Panc1 (cell line): ENCODE results near the gene CFAP43. TPM values are rescaled to one million over a fixed set of nuclear protein-coding genes. Genes with fewer than 3 reads are reported as not detected.

Experiments
- ATAC-seq: fragments of 200-7000 bp; cut with Tn5 transposase; 2 replicates; pipeline ENCODE4 v1.9.1; 2020; ENCODE audit warnings: mild to moderate bottlenecking, moderate library complexity
- BruUV-seq: library from RNA; stranded (reverse); fragments of 400-500 nt; replicated peaks from 2 replicates; lab custom pipeline; 2021; lab: Mats Ljungman, UMichigan
- CTCF ChIA-PET: fragments of 300-600 bp; sonication (Branson Sonifier 250); formaldehyde crosslinking; loops from one replicate; lab custom pipeline; 2022; ENCODE audit warnings: antibody characterized with exemption; lab: Charles Lee
- POLR2A ChIA-PET: fragments of 300-600 bp; sonication (Branson Sonifier 250); formaldehyde crosslinking; loops from one replicate; lab custom pipeline; 2022; ENCODE audit warnings: antibody characterized with exemption; lab: Charles Lee
- DNase-seq: peaks from one replicate; pipeline ENCODE4 v3.0.0-alpha.2; 2010; ENCODE audit warnings: low read depth, low spot score
- H3K27ac ChIP-seq: 2 replicates; pipeline ENCODE4 v1.5.1; 2011; ENCODE audit warnings: mild to moderate bottlenecking, low read length, inconsistent platforms
- H3K27me3 ChIP-seq: fragments of 200-500 bp; sonication (Bioruptor generic); 2 replicates; pipeline ENCODE4 v1.6.0; 2014; ENCODE audit warnings: low read length, inconsistent platforms; ENCODE audit not compliant: control insufficient read depth, insufficient read depth
- H3K36me3 ChIP-seq: fragments of 200-500 bp; sonication (Bioruptor generic); 2 replicates; pipeline ENCODE4 v1.5.1; 2014; ENCODE audit warnings: inconsistent platforms, mild to moderate bottlenecking, low read length, moderate library complexity; ENCODE audit not compliant: control insufficient read depth, insufficient read depth
- H3K4me1 ChIP-seq: 2 replicates; pipeline ENCODE4 v1.5.1; 2011; ENCODE audit warnings: inconsistent platforms, mild to moderate bottlenecking, low read length, moderate library complexity; ENCODE audit not compliant: control insufficient read depth, insufficient read depth
- H3K4me3 ChIP-seq, 2 experiments: 2 replicates each; pipeline ENCODE4 v1.5.1; 2011 to 2012; ENCODE audit warnings: low read depth in 2 of 2, low read length in 2 of 2, mild to moderate bottlenecking in 2 of 2, inconsistent platforms in 1 of 2, moderate library complexity in 1 of 2
- H3K9me3 ChIP-seq: fragments of 200-500 bp; sonication (Bioruptor generic); 2 replicates; pipeline ENCODE4 v1.5.1; 2014; ENCODE audit warnings: low read depth, mild to moderate bottlenecking, inconsistent platforms, low read length, moderate library complexity; ENCODE audit not compliant: control insufficient read depth, insufficient read depth
- POLR2AphosphoS5 ChIP-seq: IDR thresholded peaks from 2 replicates; pipeline ENCODE4 v1.6.1; 2012; ENCODE audit warnings: mild to moderate bottlenecking, low read depth, low read length, moderate library complexity
- SIN3A ChIP-seq: IDR thresholded peaks from 2 replicates; pipeline ENCODE4 v1.6.1; 2012; ENCODE audit warnings: low read depth, mild to moderate bottlenecking, low read length, moderate library complexity, borderline replicate concordance; ENCODE audit not compliant: insufficient read depth
- TCF7L2 ChIP-seq: IDR thresholded peaks from 2 replicates; pipeline ENCODE4 v1.6.1; 2011; ENCODE audit warnings: mild to moderate bottlenecking, low read depth, low read length, inconsistent platforms
- in situ Hi-C: cut with HindIII; loops from 2 replicates; pipeline ENCODE4 v1.10.0; 2016; ENCODE audit warnings: low sequenced_read_pairs, low pct_unique_long_range_greater_than_20kb
- intact Hi-C: fragments of 100-400 bp; cut with micrococcal nuclease; formaldehyde crosslinking; loops from one replicate; pipeline ENCODE4 v1.10.0; 2022; ENCODE audit not compliant: unreplicated experiment
- total RNA-seq: library from RNA; stranded (reverse); gene quantifications from one replicate; pipeline ENCODE4 v1.2.1, GENCODE V29; 2021; ENCODE audit not compliant: unreplicated experiment
- TF ChIP-seq, protein P1 (sequence below), 2 experiments: IDR thresholded peaks; 2 replicates each; pipeline ENCODE4 v1.6.1; 2011 to 2012; ENCODE audit warnings: low read depth in 2 of 2, control low read depth in 1 of 2, low read length in 1 of 2, mild to moderate bottlenecking in 1 of 2, moderate library complexity in 1 of 2; ENCODE audit not compliant: insufficient read depth in 1 of 2
- TF ChIP-seq, protein P2 (sequence below): fragments of 450-650 bp; IDR thresholded peaks from 2 replicates; pipeline ENCODE4 v1.5.1; 2017; ENCODE audit warnings: mild to moderate bottlenecking

The CFAP43 gene
- total RNA-seq, 1 experiment from 2014 or later, result 0.21 TPM

DNA sequence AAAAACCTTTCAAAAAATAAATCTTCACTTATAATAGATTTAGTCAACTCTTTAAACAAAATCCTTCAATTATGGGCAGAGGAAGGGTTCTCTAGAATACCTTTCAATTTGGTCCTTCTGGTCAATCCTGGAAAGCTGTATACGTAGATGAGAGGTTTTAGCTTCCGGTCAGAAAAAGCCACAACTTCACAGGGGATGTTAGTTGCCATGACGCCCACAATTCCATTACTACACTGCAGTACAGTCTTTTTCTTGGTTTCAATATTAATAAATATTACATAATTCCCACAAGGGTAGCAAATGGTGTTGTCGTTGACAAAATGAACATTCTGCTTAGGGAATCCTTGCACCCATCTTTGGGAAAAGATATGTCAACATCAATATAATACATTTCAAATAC is 1.7 kb downstream of the CFAP43 start:
- peaks cover 5% of the 10 kb centered on the region; the same call in 1 of the 2 replicates for H3K9me3 ChIP-seq
- H3K4me3 ChIP-seq, result no peak overlapping the region
- H3K36me3 ChIP-seq, result no peaks in the 10 kb centered on the region; the same call in 1 of the 2 replicates
- H3K4me1 ChIP-seq, result peaks cover 6% of the 10 kb centered on the region
- POLR2A ChIA-PET, result no interaction called here
- DNase-seq (no peak), ATAC-seq (no peak)
- no peak for TF ChIP-seq TCF7L2
- no peak for TF ChIP-seq POLR2AphosphoS5
- TF ChIP-seq, protein P1, sequence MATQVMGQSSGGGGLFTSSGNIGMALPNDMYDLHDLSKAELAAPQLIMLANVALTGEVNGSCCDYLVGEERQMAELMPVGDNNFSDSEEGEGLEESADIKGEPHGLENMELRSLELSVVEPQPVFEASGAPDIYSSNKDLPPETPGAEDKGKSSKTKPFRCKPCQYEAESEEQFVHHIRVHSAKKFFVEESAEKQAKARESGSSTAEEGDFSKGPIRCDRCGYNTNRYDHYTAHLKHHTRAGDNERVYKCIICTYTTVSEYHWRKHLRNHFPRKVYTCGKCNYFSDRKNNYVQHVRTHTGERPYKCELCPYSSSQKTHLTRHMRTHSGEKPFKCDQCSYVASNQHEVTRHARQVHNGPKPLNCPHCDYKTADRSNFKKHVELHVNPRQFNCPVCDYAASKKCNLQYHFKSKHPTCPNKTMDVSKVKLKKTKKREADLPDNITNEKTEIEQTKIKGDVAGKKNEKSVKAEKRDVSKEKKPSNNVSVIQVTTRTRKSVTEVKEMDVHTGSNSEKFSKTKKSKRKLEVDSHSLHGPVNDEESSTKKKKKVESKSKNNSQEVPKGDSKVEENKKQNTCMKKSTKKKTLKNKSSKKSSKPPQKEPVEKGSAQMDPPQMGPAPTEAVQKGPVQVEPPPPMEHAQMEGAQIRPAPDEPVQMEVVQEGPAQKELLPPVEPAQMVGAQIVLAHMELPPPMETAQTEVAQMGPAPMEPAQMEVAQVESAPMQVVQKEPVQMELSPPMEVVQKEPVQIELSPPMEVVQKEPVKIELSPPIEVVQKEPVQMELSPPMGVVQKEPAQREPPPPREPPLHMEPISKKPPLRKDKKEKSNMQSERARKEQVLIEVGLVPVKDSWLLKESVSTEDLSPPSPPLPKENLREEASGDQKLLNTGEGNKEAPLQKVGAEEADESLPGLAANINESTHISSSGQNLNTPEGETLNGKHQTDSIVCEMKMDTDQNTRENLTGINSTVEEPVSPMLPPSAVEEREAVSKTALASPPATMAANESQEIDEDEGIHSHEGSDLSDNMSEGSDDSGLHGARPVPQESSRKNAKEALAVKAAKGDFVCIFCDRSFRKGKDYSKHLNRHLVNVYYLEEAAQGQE (IDR thresholded peaks at IDR 0.05; ENCODE audit: insufficient read depth in 1 of 2, low read depth in 2 of 2, low read length in 1 of 2), result no peak
- no peak for TF ChIP-seq SIN3A
- TF ChIP-seq, protein P2, sequence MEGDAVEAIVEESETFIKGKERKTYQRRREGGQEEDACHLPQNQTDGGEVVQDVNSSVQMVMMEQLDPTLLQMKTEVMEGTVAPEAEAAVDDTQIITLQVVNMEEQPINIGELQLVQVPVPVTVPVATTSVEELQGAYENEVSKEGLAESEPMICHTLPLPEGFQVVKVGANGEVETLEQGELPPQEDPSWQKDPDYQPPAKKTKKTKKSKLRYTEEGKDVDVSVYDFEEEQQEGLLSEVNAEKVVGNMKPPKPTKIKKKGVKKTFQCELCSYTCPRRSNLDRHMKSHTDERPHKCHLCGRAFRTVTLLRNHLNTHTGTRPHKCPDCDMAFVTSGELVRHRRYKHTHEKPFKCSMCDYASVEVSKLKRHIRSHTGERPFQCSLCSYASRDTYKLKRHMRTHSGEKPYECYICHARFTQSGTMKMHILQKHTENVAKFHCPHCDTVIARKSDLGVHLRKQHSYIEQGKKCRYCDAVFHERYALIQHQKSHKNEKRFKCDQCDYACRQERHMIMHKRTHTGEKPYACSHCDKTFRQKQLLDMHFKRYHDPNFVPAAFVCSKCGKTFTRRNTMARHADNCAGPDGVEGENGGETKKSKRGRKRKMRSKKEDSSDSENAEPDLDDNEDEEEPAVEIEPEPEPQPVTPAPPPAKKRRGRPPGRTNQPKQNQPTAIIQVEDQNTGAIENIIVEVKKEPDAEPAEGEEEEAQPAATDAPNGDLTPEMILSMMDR, result no peak
- in situ Hi-C loops, result no loop called here
- intact Hi-C loops, result no loop called here
- BruUV-seq, result no TSS peak
- peaks cover 6% of the 10 kb centered on the region; the same call in 1 of the 2 replicates for H3K27me3 ChIP-seq
- no peak overlapping the region for H3K27ac ChIP-seq
- CTCF ChIA-PET, result no interaction called here

DNA sequence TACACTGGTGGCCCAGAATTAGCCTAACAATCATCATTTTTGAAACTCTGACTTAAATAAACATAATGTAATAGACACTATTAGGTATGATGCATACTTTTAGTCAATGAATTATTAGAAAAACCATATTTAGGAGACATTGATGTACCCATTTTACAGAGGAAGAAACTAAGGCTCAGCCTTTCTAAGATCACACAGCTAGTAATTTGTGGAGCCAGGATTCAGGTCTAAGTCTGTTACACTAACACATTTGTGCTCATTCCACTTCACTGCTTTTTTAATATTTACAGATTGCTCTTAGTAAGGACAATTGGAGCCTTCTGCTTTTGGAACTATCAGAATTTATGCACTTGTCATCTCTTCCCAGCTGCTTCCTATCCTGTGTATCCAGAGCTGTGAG is 8.9 kb downstream of the CFAP43 start:
- TF ChIP-seq POLR2AphosphoS5 (no peak), SIN3A (no peak), TCF7L2 (no peak)
- TF ChIP-seq, protein P1 (IDR thresholded peaks at IDR 0.05; ENCODE audit: insufficient read depth in 1 of 2, low read depth in 2 of 2, low read length in 1 of 2), result no peak
- TF ChIP-seq, protein P2, result no peak
- no peak for ATAC-seq
- Histone ChIP-seq H3K27ac (no peak overlapping the region), H3K9me3 (no peaks in the 10 kb centered on the region), H3K4me3 (no peak overlapping the region), H3K36me3 (no peaks in the 10 kb centered on the region), H3K4me1 (no peaks in the 10 kb centered on the region), H3K27me3 (peaks cover 9% of the 10 kb centered on the region; the same call in 1 of the 2 replicates)
- intact Hi-C loops, result no loop called here
- no peak for DNase-seq
- in situ Hi-C loops, result no loop called here
- CTCF ChIA-PET, result no interaction called here
- POLR2A ChIA-PET, result no interaction called here
- no TSS peak for BruUV-seq
